DND-41 (cell line): ENCODE measurements around the gene HMG20B.
A peak's percentile ranks its signal among the peaks of the same experiment; 100 is the strongest.

Source experiments
- ATAC-seq: fragments of 200-7000 bp; cut with Tn5 transposase; 3 replicates; pipeline ENCODE4 v1.9.1; 2021; ENCODE audit warnings: low read depth; ENCODE audit not compliant: insufficient read depth
- DNase-seq: peaks from one replicate; pipeline ENCODE4 v3.0.0-alpha.2; 2020
- H2AFZ ChIP-seq: 2 replicates; pipeline ENCODE4 v1.6.0; 2012; ENCODE audit warnings: low read depth, low read length
- H3K27ac ChIP-seq: 2 replicates; pipeline ENCODE4 v1.5.1; 2012; ENCODE audit warnings: low read length, inconsistent platforms
- H3K27me3 ChIP-seq: fragments of 200-600 bp; sonication (generic); 2 replicates; pipeline ENCODE4 v1.6.0; 2012; ENCODE audit warnings: low read length, mild to moderate bottlenecking, inconsistent platforms; ENCODE audit not compliant: insufficient read depth, poor library complexity
- H3K36me3 ChIP-seq: 2 replicates; pipeline ENCODE4 v1.5.1; 2012; ENCODE audit warnings: low read length, inconsistent platforms; ENCODE audit not compliant: insufficient read depth
- H3K4me1 ChIP-seq: 2 replicates; pipeline ENCODE4 v1.5.1; 2012; ENCODE audit warnings: mild to moderate bottlenecking, low read length; ENCODE audit not compliant: insufficient read depth
- H3K4me2 ChIP-seq: 2 replicates; pipeline ENCODE4 v1.6.0; 2012; ENCODE audit warnings: mild to moderate bottlenecking, moderate library complexity, low read length, inconsistent platforms; ENCODE audit not compliant: insufficient read depth
- H3K4me3 ChIP-seq, 2 experiments: fragments of 200-600 bp in 1 of 2; shearing (Covaris generic) in 1 of 2; 2 replicates each; pipeline ENCODE4 v1.5.1; 2012 to 2016; ENCODE audit warnings: inconsistent platforms in 2 of 2, low read length in 2 of 2, mild to moderate bottlenecking in 2 of 2, low read depth in 1 of 2, moderate library complexity in 1 of 2
- H3K79me2 ChIP-seq: 2 replicates; pipeline ENCODE4 v1.6.0; 2012; ENCODE audit warnings: low read length, inconsistent platforms; ENCODE audit not compliant: insufficient read depth
- H3K9ac ChIP-seq: 2 replicates; pipeline ENCODE4 v1.6.0; 2012; ENCODE audit warnings: low read depth, mild to moderate bottlenecking, inconsistent platforms, low read length, moderate library complexity
- H3K9me3 ChIP-seq: 2 replicates; pipeline ENCODE4 v1.5.1; 2012; ENCODE audit warnings: low read length, moderate library complexity, mild to moderate bottlenecking, inconsistent platforms; ENCODE audit not compliant: insufficient read depth, severe bottlenecking
- H4K20me1 ChIP-seq: 2 replicates; pipeline ENCODE4 v1.6.0; 2012; ENCODE audit warnings: low read length; ENCODE audit not compliant: insufficient read depth
- EZH2 ChIP-seq: IDR thresholded peaks from 3 replicates; pipeline ENCODE4 v1.6.1; 2012; ENCODE audit warnings: borderline replicate concordance, low read depth, mild to moderate bottlenecking, moderate library complexity, low read length, inconsistent platforms; ENCODE audit not compliant: severe bottlenecking
- TF ChIP-seq, protein P1 (sequence below): IDR thresholded peaks from 2 replicates; pipeline ENCODE4 v1.5.1; 2012; ENCODE audit warnings: borderline replicate concordance, low read length, moderate library complexity, mild to moderate bottlenecking; ENCODE audit not compliant: poor library complexity, severe bottlenecking; ENCODE audit errors: extremely low read depth

The HMG20B gene

DNA sequence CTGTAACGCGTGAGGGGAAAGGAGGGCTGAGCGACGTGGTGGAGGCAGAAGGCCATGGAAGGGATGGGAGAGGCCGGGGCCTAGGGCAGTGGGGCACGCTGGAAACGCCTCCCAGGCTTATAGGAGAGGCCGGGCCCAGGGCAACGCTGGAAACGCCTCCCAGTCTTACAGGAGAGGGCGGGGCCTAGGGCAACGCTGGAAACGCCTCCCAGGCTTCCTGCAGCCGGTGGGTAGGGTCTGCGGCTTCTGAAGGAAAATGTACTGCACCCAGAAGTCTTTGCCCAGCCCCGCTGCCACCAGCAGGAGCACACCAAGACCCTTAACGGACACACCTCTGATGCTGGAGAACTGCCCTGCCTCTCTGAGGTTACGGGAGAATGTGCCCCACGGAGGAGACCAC is 44.7 kb downstream of the HMG20B start:
- peaks cover 66% of the 10 kb centered on the region for H3K36me3 ChIP-seq

DNA sequence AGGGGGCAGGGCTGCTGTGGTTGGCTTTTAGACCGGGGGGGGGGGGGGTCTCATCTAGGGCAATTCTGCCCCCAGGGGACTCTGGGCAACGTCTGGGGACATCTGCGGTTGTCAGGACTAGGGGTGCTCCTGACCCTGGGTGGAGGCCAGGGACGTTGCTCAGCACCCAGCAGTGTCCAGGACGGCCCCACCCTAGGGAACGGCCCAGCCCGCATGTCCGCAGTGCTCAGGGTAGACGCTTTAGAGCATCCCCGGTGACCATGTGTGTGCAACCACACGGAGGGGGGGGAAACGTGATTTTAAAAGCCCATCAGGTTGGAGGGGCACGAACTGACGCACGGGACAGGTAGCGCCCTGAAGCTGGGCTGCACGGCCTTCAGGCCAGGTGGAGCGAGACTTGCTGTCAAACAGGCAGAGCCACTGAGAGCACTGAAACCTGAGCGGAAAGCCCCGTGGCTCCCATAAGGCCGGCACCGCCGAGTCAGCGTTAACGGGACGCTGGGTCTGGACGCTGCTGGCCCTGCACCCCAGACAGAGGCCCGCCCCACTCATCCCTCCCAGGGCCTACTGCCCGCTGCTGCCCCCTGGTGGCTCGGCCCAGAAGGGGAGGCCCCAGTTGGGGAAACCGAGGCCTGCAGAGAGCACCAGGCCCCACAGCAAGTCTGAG is 45.5 kb downstream of the HMG20B start:
- H3K4me2 ChIP-seq: no peak overlapping the region
- TF ChIP-seq, protein P1, sequence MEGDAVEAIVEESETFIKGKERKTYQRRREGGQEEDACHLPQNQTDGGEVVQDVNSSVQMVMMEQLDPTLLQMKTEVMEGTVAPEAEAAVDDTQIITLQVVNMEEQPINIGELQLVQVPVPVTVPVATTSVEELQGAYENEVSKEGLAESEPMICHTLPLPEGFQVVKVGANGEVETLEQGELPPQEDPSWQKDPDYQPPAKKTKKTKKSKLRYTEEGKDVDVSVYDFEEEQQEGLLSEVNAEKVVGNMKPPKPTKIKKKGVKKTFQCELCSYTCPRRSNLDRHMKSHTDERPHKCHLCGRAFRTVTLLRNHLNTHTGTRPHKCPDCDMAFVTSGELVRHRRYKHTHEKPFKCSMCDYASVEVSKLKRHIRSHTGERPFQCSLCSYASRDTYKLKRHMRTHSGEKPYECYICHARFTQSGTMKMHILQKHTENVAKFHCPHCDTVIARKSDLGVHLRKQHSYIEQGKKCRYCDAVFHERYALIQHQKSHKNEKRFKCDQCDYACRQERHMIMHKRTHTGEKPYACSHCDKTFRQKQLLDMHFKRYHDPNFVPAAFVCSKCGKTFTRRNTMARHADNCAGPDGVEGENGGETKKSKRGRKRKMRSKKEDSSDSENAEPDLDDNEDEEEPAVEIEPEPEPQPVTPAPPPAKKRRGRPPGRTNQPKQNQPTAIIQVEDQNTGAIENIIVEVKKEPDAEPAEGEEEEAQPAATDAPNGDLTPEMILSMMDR: peak; percentile 80
- no peak for TF ChIP-seq EZH2
- H2AFZ ChIP-seq: no peak overlapping the region
- no peak overlapping the region for H3K9ac ChIP-seq
- H3K27ac ChIP-seq: no peak overlapping the region
- H3K4me1 ChIP-seq: no peaks in the 10 kb centered on the region
- ATAC-seq: no peak; the same call in 2 of the 3 replicates
- peaks cover 68% of the 10 kb centered on the region for H3K36me3 ChIP-seq
- no peak overlapping the region for H3K4me3 ChIP-seq
- no peaks in the 10 kb centered on the region for H3K27me3 ChIP-seq
- peak; percentile 23 for DNase-seq
- no peaks in the 10 kb centered on the region for H3K9me3 ChIP-seq
- peaks cover 5% of the 10 kb centered on the region; the same call in 1 of the 2 replicates for H4K20me1 ChIP-seq
- H3K79me2 ChIP-seq: peaks cover 3% of the 10 kb centered on the region; the same call in 1 of the 2 replicates

More for the DNA sequence above, 44.7 kb downstream of the HMG20B start:
- peaks cover 5% of the 10 kb centered on the region; the same call in 1 of the 2 replicates for H4K20me1 ChIP-seq
- no peaks in the 10 kb centered on the region for H3K9me3 ChIP-seq
- H2AFZ ChIP-seq: no peak overlapping the region
- no peak overlapping the region for H3K27ac ChIP-seq
- H3K4me3 ChIP-seq: no peak overlapping the region
- no peak for TF ChIP-seq EZH2
- TF ChIP-seq, protein P1: no peak
- no peak overlapping the region for H3K9ac ChIP-seq
- no peak overlapping the region for H3K4me2 ChIP-seq
- 0 out of 3 replicates have a peak, but pooled peaks have one; percentile 22 for ATAC-seq
- peaks cover 3% of the 10 kb centered on the region; the same call in 1 of the 2 replicates for H3K79me2 ChIP-seq
- H3K4me1 ChIP-seq: no peaks in the 10 kb centered on the region
- DNase-seq: no peak
- H3K27me3 ChIP-seq: no peaks in the 10 kb centered on the region

DNA sequence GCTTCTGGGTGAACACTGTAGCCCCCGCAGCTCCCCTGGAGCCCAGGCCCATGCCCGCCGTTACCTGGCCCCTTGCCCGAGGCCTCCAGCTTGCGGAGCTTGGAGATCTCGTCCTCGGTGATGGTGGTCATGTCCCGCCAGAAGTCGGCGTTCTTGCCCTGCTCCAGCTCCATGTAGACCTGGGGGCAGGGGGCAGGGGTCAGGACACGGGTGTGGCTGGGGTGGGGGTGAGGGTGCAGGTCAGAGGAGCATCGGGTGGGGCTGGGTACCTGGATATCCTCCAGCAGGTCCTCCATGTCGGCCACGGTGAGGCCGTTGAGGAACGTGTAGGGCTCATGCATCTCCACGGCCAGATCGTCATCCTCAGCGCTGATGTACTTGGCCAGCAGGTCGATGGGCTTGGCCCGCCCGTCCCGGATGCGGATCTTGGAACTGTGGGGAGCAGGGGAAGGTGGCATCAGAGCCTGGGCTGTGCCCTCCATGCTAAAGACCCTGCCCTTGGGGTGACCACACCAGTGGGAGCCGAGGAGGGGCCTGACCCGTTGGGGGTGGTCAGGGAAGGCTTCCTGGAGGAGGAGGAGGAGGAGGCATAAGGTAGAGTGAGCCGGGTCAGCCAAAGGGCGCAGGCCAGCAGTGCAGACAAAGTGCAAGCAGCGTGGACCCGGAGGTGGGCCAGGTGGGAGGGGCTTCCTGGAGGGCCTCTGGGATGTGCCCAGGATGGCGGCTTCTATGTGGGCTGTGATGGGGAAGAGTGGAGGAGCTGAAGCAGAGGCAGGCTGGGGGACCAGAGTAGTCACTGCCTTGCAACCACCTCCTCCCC is 46.3 kb downstream of the HMG20B start:
- no peak overlapping the region for H2AFZ ChIP-seq
- peaks cover 68% of the 10 kb centered on the region for H3K36me3 ChIP-seq
- H3K4me3 ChIP-seq: no peak overlapping the region
- H3K27ac ChIP-seq: no peak overlapping the region
- no peak for TF ChIP-seq EZH2
- TF ChIP-seq, protein P1: no peak
- no peaks in the 10 kb centered on the region for H3K9me3 ChIP-seq
- ATAC-seq (no peak), DNase-seq (no peak)
- H3K4me2 ChIP-seq: no peak overlapping the region
- H3K4me1 ChIP-seq: peaks cover 5% of the 10 kb centered on the region
- H3K9ac ChIP-seq: no peak overlapping the region
- H3K27me3 ChIP-seq: no peaks in the 10 kb centered on the region
- peaks cover 10% of the 10 kb centered on the region; the same call in 1 of the 2 replicates for H4K20me1 ChIP-seq
- peaks cover 5% of the 10 kb centered on the region for H3K79me2 ChIP-seq
